Cardiac muscle cell (in vitro differentiated cells and primary cell): Measurements from ENCODE around the gene SCGB1D1. TPM values are rescaled to one million over a fixed set of nuclear protein-coding genes. Genes with fewer than 3 reads are reported as not detected.

Experiments used
- DNase-seq, 2 donors: peaks; one replicate each; pipeline versions ENCODE4 v3.0.0 to v3.0.0-alpha.2; 2010 to 2017; ENCODE audit warnings: low read depth in 1 of 2, low spot score in 1 of 2
- H3K27ac ChIP-seq: fragments of 200-600 bp; sonication (generic); 2 replicates; pipeline ENCODE4 v1.5.1; 2016
- H3K27me3 ChIP-seq: fragments of 200-600 bp; sonication (generic); 2 replicates; pipeline ENCODE4 v1.6.0; 2016; ENCODE audit warnings: control low read depth
- H3K36me3 ChIP-seq: fragments of 200-600 bp; sonication (generic); 2 replicates; pipeline ENCODE4 v1.5.1; 2016; ENCODE audit warnings: control low read depth
- H3K4me1 ChIP-seq: fragments of 200-600 bp; sonication (generic); 2 replicates; pipeline ENCODE4 v1.8.1; 2017; ENCODE audit warnings: low read depth, mild to moderate bottlenecking, mixed run types
- H3K4me3 ChIP-seq: fragments of 200-600 bp; sonication (generic); 2 replicates; pipeline ENCODE4 v1.5.1; 2016; ENCODE audit warnings: mild to moderate bottlenecking
- H3K9me3 ChIP-seq: fragments of 200-600 bp; sonication (generic); 2 replicates; pipeline ENCODE4 v1.5.1; 2017; ENCODE audit warnings: low read depth, mild to moderate bottlenecking, control low read depth
- polyA plus RNA-seq: library from polyadenylated mRNA; unstranded; fragments of >200 nt; fragmentation: Nextera tagmentation; extraction: Ambion mirVana; gene quantifications from 2 replicates; pipeline ENCODE4 v1.2.1, GENCODE V29; 2016
- total RNA-seq: library from RNA; depleted of rRNA; stranded (reverse); fragments of >200 nt; gene quantifications from 2 replicates; pipeline ENCODE4 v1.2.3, GENCODE V29; 2016
- TF ChIP-seq, protein P1 (sequence below): IDR thresholded peaks from 2 replicates; pipeline ENCODE4 v1.5.1; 2012; ENCODE audit warnings: low read depth, mild to moderate bottlenecking, low read length

Gene SCGB1D1
- total and polyA plus RNA-seq, 2 experiments from 2014 or later = not detected

DNA sequence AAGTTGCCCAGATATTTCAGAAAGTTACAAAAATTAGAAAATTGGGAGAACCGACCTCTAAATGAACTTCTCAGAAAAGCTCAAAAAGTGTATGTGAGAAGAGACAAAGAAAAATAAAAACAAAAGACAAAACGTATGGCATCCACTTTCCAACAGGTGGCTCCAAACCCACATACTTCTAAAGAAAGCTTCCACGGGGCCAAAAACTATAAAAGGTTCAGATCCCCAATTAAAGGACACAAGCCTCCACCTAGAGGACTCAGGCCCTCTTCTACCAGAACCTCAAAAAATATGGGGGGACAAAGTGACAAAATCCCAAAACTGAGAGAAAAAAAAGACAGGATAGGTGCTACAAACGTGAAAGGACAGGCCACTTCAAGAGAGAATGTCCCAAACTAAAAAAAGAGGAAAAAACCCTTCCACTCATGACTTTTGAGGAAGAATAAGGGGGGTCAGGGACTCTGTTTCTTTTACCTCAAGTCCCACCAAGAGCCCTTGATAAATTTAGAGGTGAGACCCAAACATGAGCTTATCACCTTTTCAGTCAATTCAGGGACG is 27.3 kb downstream of the SCGB1D1 start:
- peak; percentile 10 to 29 for DNase-seq
- Histone ChIP-seq H3K27me3 (peaks cover 4% of the 10 kb centered on the region), H3K4me3 (no peak overlapping the region), H3K9me3 (no peaks in the 10 kb centered on the region), H3K27ac (no peak overlapping the region), H3K4me1 (no peaks in the 10 kb centered on the region), H3K36me3 (no peaks in the 10 kb centered on the region)
- TF ChIP-seq, protein P1, sequence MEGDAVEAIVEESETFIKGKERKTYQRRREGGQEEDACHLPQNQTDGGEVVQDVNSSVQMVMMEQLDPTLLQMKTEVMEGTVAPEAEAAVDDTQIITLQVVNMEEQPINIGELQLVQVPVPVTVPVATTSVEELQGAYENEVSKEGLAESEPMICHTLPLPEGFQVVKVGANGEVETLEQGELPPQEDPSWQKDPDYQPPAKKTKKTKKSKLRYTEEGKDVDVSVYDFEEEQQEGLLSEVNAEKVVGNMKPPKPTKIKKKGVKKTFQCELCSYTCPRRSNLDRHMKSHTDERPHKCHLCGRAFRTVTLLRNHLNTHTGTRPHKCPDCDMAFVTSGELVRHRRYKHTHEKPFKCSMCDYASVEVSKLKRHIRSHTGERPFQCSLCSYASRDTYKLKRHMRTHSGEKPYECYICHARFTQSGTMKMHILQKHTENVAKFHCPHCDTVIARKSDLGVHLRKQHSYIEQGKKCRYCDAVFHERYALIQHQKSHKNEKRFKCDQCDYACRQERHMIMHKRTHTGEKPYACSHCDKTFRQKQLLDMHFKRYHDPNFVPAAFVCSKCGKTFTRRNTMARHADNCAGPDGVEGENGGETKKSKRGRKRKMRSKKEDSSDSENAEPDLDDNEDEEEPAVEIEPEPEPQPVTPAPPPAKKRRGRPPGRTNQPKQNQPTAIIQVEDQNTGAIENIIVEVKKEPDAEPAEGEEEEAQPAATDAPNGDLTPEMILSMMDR = peak; percentile 53

- TF ChIP-seq, protein P1 = no peak
Measured at GRCh38 chr11:62221498-62221897, 31.5 kb downstream of the SCGB1D1 start.

DNA sequence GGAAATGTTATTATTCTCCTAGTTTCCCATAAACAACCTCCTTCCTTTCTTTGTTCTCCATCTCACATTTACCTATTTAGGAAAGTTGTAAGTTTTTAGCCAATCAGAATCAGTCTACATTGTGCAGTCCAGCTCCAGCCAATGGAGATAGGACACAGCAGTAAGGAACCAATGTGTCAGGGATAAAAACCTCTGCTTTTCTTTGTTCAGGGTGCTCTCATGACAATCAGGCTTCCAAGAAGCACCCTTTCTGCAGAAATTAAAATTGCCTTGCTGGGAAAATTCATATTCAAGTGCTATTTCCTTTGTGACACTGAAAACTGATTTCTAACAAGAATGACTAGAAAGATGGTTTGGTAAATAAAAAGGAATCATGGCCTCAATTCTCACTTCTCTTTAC is 33.1 kb downstream of the SCGB1D1 start:
- peak in 1 of 2 donors; percentile 2 for DNase-seq
- no peak overlapping the region for H3K4me3 ChIP-seq
- H3K36me3 ChIP-seq = no peaks in the 10 kb centered on the region
- no peaks in the 10 kb centered on the region for H3K27me3 ChIP-seq
- no peaks in the 10 kb centered on the region for H3K4me1 ChIP-seq
- TF ChIP-seq, protein P1 = no peak
- peaks cover 4% of the 10 kb centered on the region for H3K9me3 ChIP-seq
- H3K27ac ChIP-seq = no peak overlapping the region

More at GRCh38 chr11:62221498-62221897, 31.5 kb downstream of the SCGB1D1 start:
- Histone ChIP-seq H3K27ac (no peak overlapping the region), H3K9me3 (peaks cover 4% of the 10 kb centered on the region), H3K36me3 (no peaks in the 10 kb centered on the region), H3K27me3 (no peaks in the 10 kb centered on the region), H3K4me3 (no peak overlapping the region), H3K4me1 (no peaks in the 10 kb centered on the region)
- no peak for DNase-seq

DNA sequence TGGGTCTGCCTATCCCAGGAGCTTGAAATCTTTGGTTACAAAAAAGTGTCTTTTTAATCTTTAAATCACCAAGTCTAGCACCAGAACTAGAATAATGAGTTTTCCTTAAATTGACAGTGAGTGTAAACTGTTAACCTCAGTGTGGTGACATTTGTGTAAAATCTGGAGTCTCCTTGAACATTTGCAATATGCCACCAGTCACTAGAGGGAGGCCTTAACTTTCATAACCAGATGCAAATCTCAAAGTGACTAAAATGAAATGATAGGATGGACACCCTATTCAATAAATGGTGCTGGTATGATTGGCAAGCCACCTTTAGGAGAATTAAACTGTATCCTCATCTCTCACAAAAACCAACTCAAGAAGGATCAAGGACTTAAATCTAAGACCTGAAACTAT is 43.7 kb downstream of the SCGB1D1 start:
- Histone ChIP-seq H3K4me1 (no peaks in the 10 kb centered on the region), H3K36me3 (no peaks in the 10 kb centered on the region), H3K4me3 (no peak overlapping the region), H3K9me3 (no peaks in the 10 kb centered on the region), H3K27me3 (no peaks in the 10 kb centered on the region), H3K27ac (no peak overlapping the region)
- TF ChIP-seq, protein P1 = no peak
- DNase-seq = no peak

GRCh38 chr11:62236187-62236586 is 46.2 kb downstream of the SCGB1D1 start:
- TF ChIP-seq, protein P1 = no peak
- DNase-seq = no peak
- Histone ChIP-seq H3K36me3 (no peaks in the 10 kb centered on the region), H3K27me3 (no peaks in the 10 kb centered on the region), H3K9me3 (no peaks in the 10 kb centered on the region), H3K4me3 (no peak overlapping the region), H3K27ac (no peak overlapping the region), H3K4me1 (no peaks in the 10 kb centered on the region)

- no peak overlapping the region for H3K4me3 ChIP-seq
Measured at GRCh38 chr11:62237499-62237898, 47.5 kb downstream of the SCGB1D1 start.

More at GRCh38 chr11:62237499-62237898, 47.5 kb downstream of the SCGB1D1 start:
- H3K36me3 ChIP-seq = no peaks in the 10 kb centered on the region
- no peaks in the 10 kb centered on the region for H3K27me3 ChIP-seq
- H3K9me3 ChIP-seq = no peaks in the 10 kb centered on the region
- H3K4me1 ChIP-seq = no peaks in the 10 kb centered on the region
- no peak for DNase-seq
- TF ChIP-seq, protein P1 = no peak
- H3K27ac ChIP-seq = no peak overlapping the region
